ENCODE results near the gene SCGB1D4.
A peak's percentile ranks its signal among the peaks of the same experiment; 100 is the strongest.
"Not testable (repeated sequence)": the region's sequence is repeated elsewhere in the genome, so short reads cannot be mapped to it uniquely, and the experiment has no call there.

SCGB1D4 gene, protein sequence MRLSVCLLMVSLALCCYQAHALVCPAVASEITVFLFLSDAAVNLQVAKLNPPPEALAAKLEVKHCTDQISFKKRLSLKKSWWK

DNA sequence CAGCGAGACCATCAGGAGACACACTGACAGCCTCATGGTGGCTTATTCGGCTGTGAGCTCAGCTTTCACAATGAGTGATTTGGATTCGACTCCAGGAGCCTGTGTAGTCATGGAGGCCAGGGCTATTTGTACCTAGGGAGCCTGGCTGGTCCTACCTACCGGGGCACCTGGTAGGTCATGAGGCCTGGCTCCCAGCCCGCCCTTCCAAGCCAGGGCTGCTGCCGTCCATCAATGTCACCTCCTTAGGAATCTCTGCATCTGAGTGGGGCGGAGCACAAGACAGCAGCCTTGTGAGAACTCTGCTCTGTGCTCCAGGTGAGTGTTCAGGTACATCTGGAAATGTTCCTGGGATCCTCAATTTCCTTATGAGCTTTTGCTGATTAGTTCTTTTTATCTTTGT is at the start of gene SCGB1D4:
Gene SCGB1D4, minus strand, starts transcription at position 101 of the 400 bp plus-strand sequence. Its CDS starts 65 bp downstream, at position 36.
- no peak for DNase-seq (ENCODE audit: low spot score)

DNA sequence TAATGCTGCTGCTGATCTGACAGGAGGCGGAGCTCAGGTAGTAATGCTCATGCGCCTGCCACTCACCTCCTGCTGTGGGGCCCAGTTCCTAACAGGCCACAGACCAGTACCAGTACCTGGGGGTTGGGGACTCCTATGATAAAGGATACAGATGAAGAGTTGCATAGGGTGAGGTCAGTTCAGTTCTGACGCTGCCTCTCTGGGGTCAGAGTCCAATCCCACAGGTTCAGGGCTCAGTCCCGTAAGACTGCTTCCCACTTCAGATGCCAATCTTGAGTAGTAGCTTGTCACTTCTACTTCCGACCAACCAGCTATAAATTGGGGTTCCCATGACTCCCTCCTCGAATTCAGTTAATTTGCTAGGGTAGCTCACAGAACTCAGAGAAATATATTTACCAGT is 47.0 kb upstream of the SCGB1D4 start:
- DNase-seq (ENCODE audit: low spot score): no peak

DNA sequence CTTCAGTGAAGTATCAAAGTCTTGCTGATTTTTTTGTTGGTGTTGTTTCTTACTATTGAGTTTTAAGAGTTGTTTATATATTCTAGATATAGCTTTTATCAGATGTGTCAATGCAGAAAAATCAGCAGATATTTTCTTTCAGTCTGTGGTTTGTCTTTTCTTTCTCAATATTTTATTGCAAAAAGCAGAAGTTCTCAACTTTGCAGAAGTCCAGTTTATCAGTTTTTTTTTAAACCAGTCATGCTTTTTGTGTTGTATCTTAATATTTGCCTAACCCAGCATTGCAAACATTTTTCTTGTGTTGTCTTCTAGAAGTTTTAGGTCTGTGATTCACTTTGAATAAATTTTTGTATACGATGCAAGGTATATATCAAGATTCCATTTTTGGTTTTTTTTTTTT is 45.3 kb upstream of the SCGB1D4 start:
- no peak for DNase-seq (ENCODE audit: low spot score)

DNA sequence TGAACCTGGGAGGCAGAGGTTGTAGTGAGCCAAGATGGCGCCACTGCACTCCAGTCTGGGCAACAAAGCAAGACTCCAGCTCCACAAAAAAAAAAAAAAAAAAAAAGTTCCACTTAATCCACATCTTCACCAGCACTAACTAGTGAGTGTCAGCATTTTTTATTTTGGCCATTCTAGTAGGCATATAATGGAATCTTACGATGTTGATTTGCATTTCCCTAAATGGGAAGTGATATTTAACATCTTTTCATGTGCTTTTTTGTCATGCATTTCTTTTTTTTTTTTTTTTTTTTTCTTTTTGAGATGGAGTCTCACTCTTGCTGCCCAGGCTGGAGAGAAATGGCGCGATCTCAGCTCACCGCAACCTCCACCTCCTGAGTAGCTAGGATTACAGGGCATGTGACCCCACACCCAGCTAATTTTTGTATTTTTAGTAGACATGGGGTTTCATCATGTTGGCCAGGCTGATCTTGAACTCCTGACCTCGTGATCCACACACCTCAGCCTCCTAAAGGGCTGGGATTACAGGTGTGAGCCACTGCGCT is 44.8 kb upstream of the SCGB1D4 start:
- DNase-seq (ENCODE audit: low spot score): not testable (repeated sequence)

DNA sequence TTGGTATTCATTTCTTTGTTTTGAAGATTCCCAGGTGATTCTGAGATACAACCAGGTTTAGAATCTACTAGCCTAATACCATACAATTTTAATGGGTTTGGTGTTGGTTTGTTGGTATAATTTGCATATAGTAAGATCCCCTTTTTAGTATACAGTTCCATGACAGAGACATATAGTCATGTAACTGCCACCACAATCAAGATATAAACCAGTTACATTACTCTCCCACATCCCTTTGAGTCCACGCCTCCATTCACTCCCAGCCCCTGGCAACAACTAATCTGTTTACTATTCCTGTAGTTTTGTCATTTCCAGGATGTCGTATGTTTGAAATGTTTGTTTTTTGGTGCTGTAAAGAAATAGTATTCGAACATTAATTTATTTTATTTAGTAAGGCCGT is 42.7 kb upstream of the SCGB1D4 start:
- no peak for DNase-seq (ENCODE audit: low spot score)

DNA sequence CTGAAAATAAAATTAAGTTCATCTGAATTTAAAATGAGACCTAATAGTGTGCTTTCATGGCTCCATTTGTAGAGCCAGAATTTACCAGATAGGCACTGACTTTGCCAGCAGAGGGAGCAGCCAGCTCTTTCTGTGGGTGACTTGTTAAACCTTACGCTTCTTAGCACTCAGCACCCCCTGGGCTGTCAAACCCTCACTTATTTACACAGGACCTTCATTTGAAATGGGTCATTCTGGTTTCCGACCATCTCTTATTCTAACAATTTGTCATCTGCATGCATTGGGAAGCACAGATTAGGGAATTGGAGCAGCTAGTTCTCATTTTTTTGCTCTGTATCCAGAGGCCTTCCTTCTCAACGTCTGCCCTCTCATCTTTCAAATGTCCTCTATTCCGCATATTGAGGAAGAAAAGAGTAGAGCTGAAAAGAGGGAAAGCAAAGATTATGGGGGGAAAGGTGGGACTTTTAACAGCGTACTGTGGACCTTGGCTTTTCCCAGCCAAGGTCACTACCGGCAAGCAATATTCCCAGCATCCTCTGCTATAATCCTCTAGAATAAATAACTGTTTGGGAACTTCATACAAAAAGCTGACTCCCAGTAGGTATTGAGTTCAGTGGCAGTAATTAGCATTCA is 41.5 kb upstream of the SCGB1D4 start:
- DNase-seq (ENCODE audit: low spot score): no peak

DNA sequence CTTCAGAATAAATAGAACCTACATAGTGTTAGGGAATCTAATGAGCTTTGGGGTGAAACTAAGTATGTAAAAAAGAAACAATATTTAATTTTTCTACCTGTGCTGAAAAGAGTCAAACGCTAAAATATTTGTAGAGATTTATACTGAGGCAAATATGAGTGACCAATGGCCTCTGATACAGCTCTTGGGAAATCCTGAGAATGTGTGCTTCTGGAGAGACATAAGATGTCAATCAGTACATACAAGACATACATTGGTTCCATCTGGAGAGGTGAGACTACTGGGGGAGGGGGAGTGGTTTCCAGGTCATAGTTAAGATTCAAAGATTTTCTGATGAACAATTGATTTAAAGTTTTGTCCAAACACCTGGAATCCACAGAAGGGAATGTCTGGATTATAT is 39.3 kb upstream of the SCGB1D4 start:
- DNase-seq (ENCODE audit: low spot score): no peak

DNA sequence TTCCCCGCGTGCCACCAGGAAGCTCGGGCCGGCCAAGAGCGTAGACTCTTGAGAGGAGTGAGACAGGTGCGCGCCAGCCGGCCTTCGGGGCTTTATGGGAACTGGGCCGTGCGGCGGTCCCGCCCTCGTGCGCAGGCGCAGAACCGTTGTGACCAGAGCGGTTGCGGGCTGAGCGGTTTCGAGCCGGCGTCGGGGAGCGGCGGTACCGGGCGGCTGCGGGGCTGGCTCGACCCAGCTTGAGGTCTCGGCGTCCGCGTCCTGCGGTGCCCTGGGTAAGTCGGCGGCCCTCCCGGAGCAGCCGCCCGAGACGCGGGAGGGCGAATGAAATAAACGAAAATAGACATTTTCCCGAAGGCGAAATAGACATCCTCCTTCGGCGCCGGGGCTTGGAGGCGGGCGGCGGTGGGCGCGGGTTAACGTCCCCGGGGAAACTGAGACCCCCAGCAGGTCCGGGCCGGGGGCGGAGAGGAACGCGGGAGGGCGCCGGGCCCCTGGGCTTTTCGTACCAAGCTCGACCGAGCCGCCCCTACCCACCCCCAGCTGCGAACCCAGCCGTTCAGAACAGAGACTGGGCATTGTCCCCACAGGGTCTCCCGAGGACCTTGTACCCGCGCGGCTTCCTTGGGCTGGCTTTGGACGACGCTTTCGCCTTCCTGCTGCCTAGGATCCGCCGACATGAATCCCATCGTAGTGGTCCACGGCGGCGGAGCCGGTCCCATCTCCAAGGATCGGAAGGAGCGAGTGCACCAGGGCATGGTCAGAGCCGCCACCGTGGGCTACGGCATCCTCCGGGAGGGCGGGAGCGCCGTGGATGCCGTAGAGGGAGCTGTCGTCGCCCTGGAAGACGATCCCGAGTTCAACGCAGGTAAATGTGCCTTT is 38.7 kb upstream of the SCGB1D4 start, which contains the start of gene ASRGL1:
Gene ASRGL1, plus strand, starts transcription at position 146 of the 879 bp plus-strand sequence. Its CDS starts 530 bp downstream, at position 676.
- DNase-seq (ENCODE audit: low spot score): peak; percentile 80

DNA sequence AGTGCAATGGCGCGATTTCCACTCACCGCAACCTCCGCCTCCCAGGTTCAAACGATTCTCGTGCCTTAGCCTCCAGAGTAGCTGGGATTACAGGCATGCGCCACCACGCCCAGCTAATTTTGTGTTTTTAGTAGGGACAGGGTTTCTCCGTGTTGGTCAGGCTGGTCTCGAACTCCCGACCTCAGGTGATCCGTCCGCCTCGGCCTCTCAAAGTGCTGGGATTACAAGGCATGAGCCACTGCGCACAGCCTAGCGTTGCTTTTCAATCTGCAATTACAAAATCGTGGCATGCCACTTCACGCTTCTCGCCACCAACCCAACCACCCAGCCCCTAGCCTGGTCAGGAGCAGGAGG is 38.1 kb upstream of the SCGB1D4 start:
- not testable (repeated sequence) for DNase-seq (ENCODE audit: low spot score)

DNA sequence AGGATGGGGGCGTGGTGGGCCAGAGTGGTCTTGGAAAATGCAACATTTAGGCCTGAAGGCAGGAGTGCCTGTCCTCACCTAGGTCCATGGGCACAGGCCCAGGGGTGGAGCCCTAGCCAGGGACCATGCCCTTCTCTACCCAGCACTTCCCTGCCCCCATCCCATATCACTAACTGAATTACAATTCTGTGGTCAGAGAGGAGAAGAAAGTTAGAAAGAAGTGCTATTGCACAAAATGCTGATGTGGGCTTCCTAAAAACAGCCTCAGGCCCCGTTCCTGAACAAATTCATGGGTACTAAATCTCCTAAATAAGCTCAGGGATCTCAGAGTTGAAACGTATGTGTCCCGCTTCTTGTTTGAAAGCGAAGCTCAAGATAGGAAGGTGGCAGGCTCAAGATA is 34.9 kb upstream of the SCGB1D4 start:
- no peak for DNase-seq (ENCODE audit: low spot score)

DNA sequence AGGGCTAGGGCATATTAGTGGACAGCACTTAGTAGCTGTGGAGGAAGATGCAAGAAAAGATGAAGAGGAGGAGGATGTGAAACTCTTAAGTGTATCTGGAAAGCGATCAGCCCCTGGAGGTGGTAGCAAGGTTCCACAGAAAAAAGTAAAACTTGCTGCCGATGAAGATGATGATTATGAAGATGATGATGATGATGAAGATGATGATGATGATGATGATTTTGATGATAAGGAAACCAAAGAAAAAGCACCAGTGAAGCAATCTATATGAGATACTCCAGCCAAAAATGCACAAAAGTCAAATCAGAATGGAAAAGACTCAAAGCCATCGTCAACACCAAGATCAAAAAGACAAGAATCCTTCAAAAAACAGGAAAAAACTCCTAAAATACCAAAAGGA is 32.4 kb upstream of the SCGB1D4 start:
- not testable (repeated sequence) for DNase-seq (ENCODE audit: low spot score)

DNA sequence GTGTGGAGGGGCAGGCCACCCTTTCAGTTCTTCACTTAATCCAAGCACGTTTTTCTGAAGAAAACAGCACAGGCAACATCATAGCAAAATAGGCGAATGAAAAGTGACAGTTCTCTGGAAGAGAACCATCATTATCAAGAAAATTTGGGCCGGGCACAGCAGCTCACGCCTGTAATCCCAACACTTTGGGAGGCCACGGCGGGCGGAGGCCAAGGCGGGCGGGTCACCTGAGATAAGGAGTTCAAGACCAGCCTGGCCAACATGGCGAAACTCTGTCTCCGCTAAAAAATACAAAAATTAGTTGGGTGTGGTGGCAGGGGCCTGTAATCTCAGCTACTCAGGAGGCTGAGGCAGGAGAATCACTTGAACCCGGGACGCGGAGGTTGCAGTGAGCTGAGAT is 28.7 kb upstream of the SCGB1D4 start:
- DNase-seq (ENCODE audit: low spot score): not testable (repeated sequence)

DNA sequence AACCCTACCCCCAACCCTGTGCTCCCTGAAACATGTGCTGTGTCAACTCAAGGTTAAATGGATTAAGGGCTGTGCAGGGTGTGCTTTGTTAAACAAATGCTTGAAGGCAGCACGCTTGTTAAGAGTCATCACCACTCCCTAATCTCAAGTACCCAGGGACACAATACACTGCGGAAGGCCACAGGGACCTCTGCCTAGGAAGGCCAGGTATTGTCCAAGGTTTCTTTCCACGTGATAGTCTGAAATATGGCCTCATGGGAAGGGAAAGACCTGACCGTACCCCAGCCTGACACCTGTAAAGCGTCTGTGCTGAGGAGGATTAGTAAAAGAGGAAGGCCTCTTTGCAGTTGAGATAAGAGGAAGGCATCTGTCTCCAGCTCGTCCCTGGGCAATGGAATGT is 27.8 kb upstream of the SCGB1D4 start:
- not testable (repeated sequence) for DNase-seq (ENCODE audit: low spot score)

DNA sequence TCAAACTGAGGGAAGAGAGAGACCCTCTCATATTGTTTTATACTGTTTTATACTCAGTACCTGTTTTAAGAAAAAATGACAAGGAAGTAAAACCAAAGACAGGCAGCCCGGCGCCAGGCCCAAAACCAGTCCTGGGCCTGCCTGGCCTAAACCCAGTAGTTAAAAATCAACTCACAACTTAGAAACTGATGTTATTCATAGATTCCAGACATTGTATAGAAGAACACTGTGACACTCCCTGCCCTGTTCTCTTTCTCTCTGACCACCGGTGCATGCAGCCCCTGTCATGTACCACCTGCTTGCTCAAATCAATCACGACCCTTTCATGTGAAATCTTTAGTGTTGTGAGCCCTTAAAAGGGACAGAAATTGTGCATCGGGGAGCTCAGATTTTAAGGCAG is 26.9 kb upstream of the SCGB1D4 start:
- not testable (repeated sequence) for DNase-seq (ENCODE audit: low spot score)

DNA sequence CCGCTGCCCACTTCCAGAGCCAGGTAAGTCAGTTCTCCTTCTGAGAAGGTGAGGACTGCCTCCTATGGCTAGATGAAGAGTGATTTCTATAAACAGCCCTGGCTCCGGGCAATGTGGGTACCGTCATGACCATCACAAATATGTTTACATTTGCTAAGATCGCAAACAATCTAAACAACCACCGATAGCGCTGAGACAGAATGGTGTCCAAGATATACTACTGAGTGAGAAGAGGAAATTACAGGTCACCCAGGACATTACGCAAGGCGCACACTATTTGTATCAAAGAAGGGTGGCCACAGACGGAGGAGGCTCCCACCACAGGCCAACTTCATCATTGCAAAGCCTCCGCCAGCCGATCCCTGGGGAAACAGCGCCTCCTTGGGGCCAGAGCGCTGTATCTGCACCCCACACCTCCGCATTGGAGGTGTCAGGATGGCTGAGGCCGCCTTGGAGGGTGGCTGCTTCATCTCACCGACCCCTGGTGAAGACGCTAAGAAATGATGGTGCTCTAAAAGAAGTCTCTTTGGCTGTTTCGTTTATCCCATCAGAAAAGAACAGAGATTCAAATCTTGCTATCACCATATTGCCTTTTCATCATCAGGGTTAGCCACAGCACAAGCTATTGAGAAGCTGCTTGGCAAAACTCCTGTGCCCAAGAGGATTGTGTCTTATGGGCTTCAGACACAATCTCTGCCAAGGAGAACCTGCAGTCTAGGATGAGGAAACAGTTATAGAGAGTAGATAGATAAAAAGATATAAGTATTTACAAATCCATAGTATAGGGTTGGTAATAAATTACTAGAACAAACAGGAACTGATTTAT is 26.1 kb upstream of the SCGB1D4 start:
- DNase-seq (ENCODE audit: low spot score): peak; percentile 68

DNA sequence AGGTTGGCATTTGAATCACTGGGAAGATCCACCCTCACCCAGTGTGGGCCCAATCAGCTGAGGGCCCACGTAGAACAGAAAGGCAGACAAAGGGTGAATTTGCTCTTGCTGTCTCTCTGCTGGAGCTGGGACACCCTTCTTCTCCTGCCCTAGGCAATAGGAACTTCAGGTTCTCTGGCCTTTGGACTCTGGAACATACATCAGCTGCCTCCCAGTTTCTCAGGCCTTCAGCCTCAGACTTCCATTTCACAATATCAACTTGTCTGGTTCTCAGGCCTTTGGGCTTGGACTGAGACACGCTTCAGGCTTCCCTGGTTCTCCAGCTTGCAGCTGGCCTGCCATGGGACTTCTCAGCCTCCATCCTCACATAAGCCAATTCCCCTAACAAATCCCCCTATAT is 23.6 kb upstream of the SCGB1D4 start:
- no peak for DNase-seq (ENCODE audit: low spot score)

DNA sequence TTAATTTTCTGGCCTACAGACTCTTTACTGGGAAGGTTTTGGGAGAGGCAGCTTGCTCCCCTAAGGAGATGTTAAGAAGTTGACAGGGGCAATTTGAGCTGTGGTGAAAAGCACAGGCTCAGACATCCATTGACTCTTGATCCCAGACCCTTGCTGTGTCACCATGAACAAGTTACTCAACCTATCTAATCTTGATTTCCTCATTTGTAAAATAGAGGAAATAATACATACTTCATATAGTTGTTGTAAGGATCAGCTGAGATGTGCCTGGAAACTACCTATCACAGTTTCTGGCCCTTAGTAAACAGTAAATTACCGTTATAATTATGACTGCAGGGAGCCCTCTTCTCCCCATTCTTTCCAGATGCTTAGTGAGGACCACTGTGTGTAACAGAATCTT is 16.6 kb upstream of the SCGB1D4 start:
- no peak for DNase-seq (ENCODE audit: low spot score)

DNA sequence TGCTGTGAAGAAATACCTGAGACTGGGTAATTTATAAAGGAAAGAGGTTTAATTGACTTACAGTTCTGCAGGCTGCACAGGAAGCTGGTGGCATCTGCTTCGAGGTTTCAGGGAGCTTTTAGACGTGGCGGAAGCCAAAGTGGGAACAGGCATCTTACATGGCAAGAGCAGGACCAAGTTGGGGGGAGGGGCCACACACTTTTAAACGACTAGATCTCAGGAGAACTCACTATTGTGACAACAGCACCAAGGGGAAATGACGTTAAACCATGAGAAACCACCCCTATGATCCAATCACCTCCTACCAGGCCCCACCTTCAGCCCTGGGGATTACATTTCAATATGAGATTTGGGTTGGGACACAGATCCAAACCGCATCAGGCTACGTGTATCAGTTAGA is 11.1 kb upstream of the SCGB1D4 start:
- no peak for DNase-seq (ENCODE audit: low spot score)

DNA sequence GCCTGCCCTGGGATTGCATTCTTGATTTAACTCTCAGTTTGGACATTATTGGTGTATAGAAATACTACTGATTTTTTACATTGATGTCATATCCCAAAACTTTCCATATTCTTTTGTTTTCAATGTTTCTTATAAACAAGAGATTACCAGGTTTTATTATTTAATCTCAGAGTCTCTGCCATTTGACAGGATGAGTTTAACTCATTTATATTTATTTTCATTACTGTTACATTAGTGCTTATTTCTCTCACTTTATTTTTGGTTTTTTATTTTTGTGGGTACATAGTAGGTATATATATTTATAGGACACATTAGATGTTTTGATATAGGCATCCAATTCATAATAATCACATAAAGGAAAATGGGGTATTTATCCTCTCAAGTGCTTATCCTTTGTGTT is 9.1 kb upstream of the SCGB1D4 start:
- no peak for DNase-seq (ENCODE audit: low spot score)

DNA sequence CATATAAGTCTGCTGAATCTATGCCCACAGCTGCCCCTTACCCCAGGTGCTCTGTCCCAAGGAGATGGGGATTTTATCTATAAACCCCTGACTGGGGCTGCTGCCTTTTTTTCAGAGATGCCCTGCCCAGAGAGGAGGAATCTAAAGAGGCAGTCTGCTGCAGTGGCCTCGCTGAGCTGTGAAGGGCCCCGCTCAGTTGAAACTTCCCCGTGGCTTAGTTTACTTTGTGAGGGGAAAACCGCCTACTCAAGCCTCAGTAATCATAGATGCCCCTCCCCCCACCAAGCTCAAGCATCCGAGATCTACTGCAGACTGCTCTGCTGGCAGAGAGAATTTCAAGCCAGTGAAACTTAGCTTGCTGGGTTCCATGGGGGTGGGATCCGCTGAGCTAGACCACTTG is 7.4 kb upstream of the SCGB1D4 start:
- DNase-seq (ENCODE audit: low spot score): no peak

DNA sequence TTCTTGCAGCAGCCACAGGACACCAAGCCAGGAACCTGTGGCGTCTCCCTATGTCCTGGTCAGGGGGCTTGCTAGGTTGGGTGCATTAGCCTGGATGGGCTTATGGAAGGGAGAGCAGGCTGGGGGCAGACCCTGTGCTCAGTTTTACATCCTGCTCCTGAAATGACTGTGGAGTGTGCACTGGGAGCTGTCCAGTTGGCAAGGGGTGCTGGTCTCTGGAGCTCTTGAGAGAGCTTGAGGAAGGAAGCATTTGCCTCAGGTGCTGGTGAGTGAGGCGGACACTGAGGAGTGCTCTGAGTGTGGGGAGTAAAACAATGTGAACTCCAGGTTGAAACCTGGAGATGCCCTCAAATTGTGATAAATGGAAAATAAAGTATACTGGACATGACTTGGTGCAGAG is 3.4 kb downstream of the SCGB1D4 start:
- peak; percentile 18 for DNase-seq (ENCODE audit: low spot score)

DNA sequence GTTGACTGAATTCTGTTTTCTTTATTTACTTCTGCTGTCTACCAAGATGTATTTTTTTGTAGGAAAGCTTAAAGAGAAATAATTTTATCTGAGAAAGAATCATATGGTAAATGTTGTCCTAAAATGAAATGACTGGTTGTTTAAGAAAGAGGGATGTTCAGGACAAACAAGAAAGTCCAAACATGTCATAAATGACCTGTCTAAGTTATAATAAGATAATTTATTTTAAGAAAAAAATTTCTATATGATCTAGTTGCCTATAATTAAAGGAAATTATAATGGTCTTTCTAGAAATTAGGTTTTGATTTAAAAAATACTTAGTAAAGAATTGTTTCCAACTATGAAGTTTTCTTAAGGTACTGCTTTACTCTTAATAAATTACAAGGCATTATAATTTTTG is 18.4 kb downstream of the SCGB1D4 start:
- DNase-seq (ENCODE audit: low spot score): no peak
